ENCODE data around the gene ATP5MC3.

The ATP5MC3 gene

GRCh38 chr2:175167792-175168563 lies 13.5 kb downstream of the ATP5MC3 start, which contains the start of gene ATF2:
Gene ATF2 (minus strand): TSS chr2:175168203. CDS start chr2:175136443, 31,760 bp downstream.
- peak; percentile 99 for DNase-seq

- peak in 1 of 2 experiments; percentile 39 for DNase-seq
Observed at GRCh38 chr2:175167076-175167791, 14.3 kb downstream of the ATP5MC3 start.

- no peak for DNase-seq
Observed at GRCh38 chr2:175166216-175166824, 15.2 kb downstream of the ATP5MC3 start.

GRCh38 chr2:175164235-175164634 lies 17.3 kb downstream of the ATP5MC3 start:
- DNase-seq = no peak

- DNase-seq = no peak
Observed at GRCh38 chr2:175158894-175159293, 22.6 kb downstream of the ATP5MC3 start.

- no peak for DNase-seq
Observed at GRCh38 chr2:175156534-175156933, 25.0 kb downstream of the ATP5MC3 start.

GRCh38 chr2:175154661-175155082 lies 26.8 kb downstream of the ATP5MC3 start:
- peak in 1 of 2 experiments; percentile 63 for DNase-seq

- no peak for DNase-seq
Observed at GRCh38 chr2:175152242-175152641, 29.3 kb downstream of the ATP5MC3 start.

- DNase-seq = no peak
Observed at GRCh38 chr2:175151791-175152190, 29.7 kb downstream of the ATP5MC3 start.

GRCh38 chr2:175147186-175147585 lies 34.3 kb downstream of the ATP5MC3 start:
- DNase-seq = no peak

GRCh38 chr2:175143678-175144077 lies 37.8 kb downstream of the ATP5MC3 start:
- no peak for DNase-seq

- DNase-seq = no peak
Observed at GRCh38 chr2:175143191-175143590, 38.3 kb downstream of the ATP5MC3 start.

- no peak for DNase-seq
Observed at GRCh38 chr2:175140332-175140731, 41.2 kb downstream of the ATP5MC3 start.

- no peak for DNase-seq
Observed at GRCh38 chr2:175137793-175138192, 43.7 kb downstream of the ATP5MC3 start.

- no peak for DNase-seq
Observed at GRCh38 chr2:175136334-175137215, 44.9 kb downstream of the ATP5MC3 start.

- no peak for DNase-seq
Observed at GRCh38 chr2:175135862-175136261, 45.6 kb downstream of the ATP5MC3 start.

GRCh38 chr2:175135177-175135576 lies 46.3 kb downstream of the ATP5MC3 start:
- no peak for DNase-seq

GRCh38 chr2:175131252-175131651 lies 50.3 kb downstream of the ATP5MC3 start:
- DNase-seq = no peak

GRCh38 chr2:175126661-175127060 lies 54.8 kb downstream of the ATP5MC3 start:
- no peak for DNase-seq
